ENCODE measurements around the gene IREB2. TPM values are rescaled to one million over a fixed set of nuclear protein-coding genes. Genes with fewer than 3 reads are reported as not detected.

Gene IREB2
- total RNA-seq, 2 experiments from 2014 or later = 84.3 to 89.0 TPM

- H3K27ac ChIP-seq (ENCODE audit: low read depth in 1 of 2, low read length in 2 of 2) = no peak overlapping the region
- H3K36me3 ChIP-seq (ENCODE audit: insufficient read depth, low read length) = no peaks in the 10 kb centered on the region
- no peaks in the 10 kb centered on the region for H3K36me3 Mint-ChIP-seq (ENCODE audit: low read depth)
- no peaks in the 10 kb centered on the region for H3K9me3 ChIP-seq (ENCODE audit: control insufficient read depth in 1 of 2, insufficient read depth in 1 of 2, low read length in 2 of 2)
- ChIA-PET CTCF (no interaction called here), POLR2A (interaction anchor here (2.2 kb wide), 1 partner anchor 10 kb away, joined by 14 read pairs; the partner anchor contains the start of gene IREB2)
- H3K4me1 Mint-ChIP-seq (ENCODE audit: low read depth) = peaks cover 16% of the 10 kb centered on the region
- H3K27me3 Mint-ChIP-seq = peaks cover 25% of the 10 kb centered on the region
- no peaks in the 10 kb centered on the region for H3K9me3 Mint-ChIP-seq
- TF ChIP-seq CTCF (IDR thresholded peaks at IDR 0.05) = no peak
- DNase-seq = no peak
- H3K27ac Mint-ChIP-seq = no peak overlapping the region
- intact Hi-C loops (cut with DNase I, micrococcal nuclease) = no loop called here
- no peak overlapping the region for H3K4me3 Mint-ChIP-seq
- H3K4me3 ChIP-seq (ENCODE audit: low read length) = no peak overlapping the region
- H3K4me1 ChIP-seq (ENCODE audit: insufficient read depth, low read length) = peaks cover 3% of the 10 kb centered on the region
- no peaks in the 10 kb centered on the region for H3K27me3 ChIP-seq (ENCODE audit: control insufficient read depth in 1 of 2, insufficient read depth in 2 of 2, low read length in 2 of 2)
- no peak for ATAC-seq (ENCODE audit: poor library complexity)
These were observed 10.1 kb upstream of the IREB2 start for GRCh38 chr15:78427953-78428352.

GRCh38 chr15:78429477-78429876, 8.5 kb upstream of the IREB2 start:
- ATAC-seq (ENCODE audit: poor library complexity) (no peak), DNase-seq (no peak)
- Histone ChIP-seq H3K4me1 (ENCODE audit: insufficient read depth, low read length) (peaks cover 3% of the 10 kb centered on the region), H3K4me3 (ENCODE audit: low read length) (no peak overlapping the region), H3K36me3 (ENCODE audit: insufficient read depth, low read length) (no peaks in the 10 kb centered on the region), H3K27ac (ENCODE audit: low read depth in 1 of 2, low read length in 2 of 2) (no peak overlapping the region), H3K27me3 (ENCODE audit: control insufficient read depth in 1 of 2, insufficient read depth in 2 of 2, low read length in 2 of 2) (no peaks in the 10 kb centered on the region), H3K9me3 (ENCODE audit: control insufficient read depth in 1 of 2, insufficient read depth in 1 of 2, low read length in 2 of 2) (no peaks in the 10 kb centered on the region)
- Mint-ChIP-seq H3K9me3 (no peaks in the 10 kb centered on the region), H3K4me1 (ENCODE audit: low read depth) (peaks cover 14% of the 10 kb centered on the region), H3K4me3 (no peak overlapping the region), H3K27me3 (peaks cover 23% of the 10 kb centered on the region), H3K27ac (no peak overlapping the region), H3K36me3 (ENCODE audit: low read depth) (no peaks in the 10 kb centered on the region)
- ChIA-PET POLR2A (interaction anchor here (2.2 kb wide), 1 partner anchor 8 kb away, joined by 14 read pairs; the partner anchor contains the start of gene IREB2), CTCF (no interaction called here)
- intact Hi-C loops (cut with DNase I, micrococcal nuclease) = no loop called here
- TF ChIP-seq CTCF (IDR thresholded peaks at IDR 0.05) = no peak

- Mint-ChIP-seq H3K4me3 (no peak overlapping the region), H3K36me3 (ENCODE audit: low read depth) (no peaks in the 10 kb centered on the region), H3K27me3 (peaks cover 19% of the 10 kb centered on the region), H3K27ac (no peak overlapping the region), H3K4me1 (ENCODE audit: low read depth) (peaks cover 7% of the 10 kb centered on the region), H3K9me3 (no peaks in the 10 kb centered on the region)
- H3K27ac ChIP-seq (ENCODE audit: low read depth in 1 of 2, low read length in 2 of 2) = no peak overlapping the region
- peaks cover 5% of the 10 kb centered on the region for H3K4me1 ChIP-seq (ENCODE audit: insufficient read depth, low read length)
- intact Hi-C loops (cut with DNase I, micrococcal nuclease) = no loop called here
- POLR2A ChIA-PET = no interaction called here
- no peaks in the 10 kb centered on the region for H3K9me3 ChIP-seq (ENCODE audit: control insufficient read depth in 1 of 2, insufficient read depth in 1 of 2, low read length in 2 of 2)
- no peak for TF ChIP-seq CTCF (IDR thresholded peaks at IDR 0.05)
- ATAC-seq (ENCODE audit: poor library complexity) (no peak), DNase-seq (no peak)
- H3K27me3 ChIP-seq (ENCODE audit: control insufficient read depth in 1 of 2, insufficient read depth in 2 of 2, low read length in 2 of 2) = no peaks in the 10 kb centered on the region
- no peaks in the 10 kb centered on the region for H3K36me3 ChIP-seq (ENCODE audit: insufficient read depth, low read length)
- CTCF ChIA-PET = no interaction called here
- H3K4me3 ChIP-seq (ENCODE audit: low read length) = no peak overlapping the region
These were observed 6.1 kb upstream of the IREB2 start for GRCh38 chr15:78431955-78432354.

All from CD4-positive, alpha-beta T cell (primary cell).